ENCODE results near the gene CACUL1. TPM values are rescaled to one million over a fixed set of nuclear protein-coding genes. Genes with fewer than 3 reads are reported as not detected.

CACUL1 gene
- total RNA-seq, 4 donors from 2014 or later: 13.1 to 29.1 (median 23.2) TPM

GRCh38 chr10:118669020-118669791 lies 85.6 kb downstream of the CACUL1 start:
- H3K27ac ChIP-seq: no peak overlapping the region
- in situ Hi-C loops (cut with MboI; ENCODE audit: low pct_ligation_motif_present in 1 of 4, low pct_unique_long_range_greater_than_20kb in 1 of 4, low sequenced_read_pairs in 3 of 4): no loop called here

GRCh38 chr10:118668228-118668952 lies 86.4 kb downstream of the CACUL1 start:
- H3K9me3 ChIP-seq: no peaks in the 10 kb centered on the region
- intact Hi-C loops (cut with DNase I; ENCODE audit: low total_unique reads) (no loop called here), in situ Hi-C loops (cut with MboI; ENCODE audit: low pct_ligation_motif_present in 1 of 4, low pct_unique_long_range_greater_than_20kb in 1 of 4, low sequenced_read_pairs in 3 of 4) (no loop called here)
- H3K4me3 ChIP-seq: no peak overlapping the region
- no peaks in the 10 kb centered on the region for H3K36me3 ChIP-seq
- DNase-seq: no peak
- H3K27me3 ChIP-seq: no peaks in the 10 kb centered on the region
- WGBS, 2 donors (ENCODE audit: low coverage in 1 of 2): 55% methylated on average over 9 of the region's 9 CpGs; no CpG with 5 or more reads in 1 of the 2 donors
- no peak overlapping the region for H3K27ac ChIP-seq
- no peak for TF ChIP-seq POLR2AphosphoS5 (IDR thresholded peaks at IDR 0.05)
- no peak for TF ChIP-seq EP300 (IDR thresholded peaks at IDR 0.05; ENCODE audit: low read depth)
- no peak for TF ChIP-seq POLR2A (IDR thresholded peaks at IDR 0.05)
- TF ChIP-seq CTCF (IDR thresholded peaks at IDR 0.05): no peak
- peaks cover 0 to 6% (median 0%) of the 10 kb centered on the region in 4 donors for H3K4me1 ChIP-seq

More at GRCh38 chr10:118669020-118669791, 85.6 kb downstream of the CACUL1 start:
- TF ChIP-seq EP300 (IDR thresholded peaks at IDR 0.05; ENCODE audit: low read depth) (no peak), POLR2AphosphoS5 (IDR thresholded peaks at IDR 0.05) (no peak), CTCF (IDR thresholded peaks at IDR 0.05) (no peak), POLR2A (IDR thresholded peaks at IDR 0.05) (no peak)
- Histone ChIP-seq H3K27me3 (no peaks in the 10 kb centered on the region), H3K9me3 (no peaks in the 10 kb centered on the region), H3K4me1 (peaks cover 0 to 6% (median 0%) of the 10 kb centered on the region in 4 donors), H3K36me3 (no peaks in the 10 kb centered on the region), H3K4me3 (no peak overlapping the region)
- no peak for DNase-seq
- intact Hi-C loops (cut with DNase I; ENCODE audit: low total_unique reads): no loop called here
- 18 to 48% methylated on average over 5 to 20 of the region's 20 CpGs for WGBS, 2 donors (ENCODE audit: low coverage in 1 of 2)

- H3K27me3 ChIP-seq: no peaks in the 10 kb centered on the region
- 79 to 82% methylated on average over 2 to 4 of the region's 4 CpGs for WGBS, 2 donors (ENCODE audit: low coverage in 1 of 2)
- no peak overlapping the region for H3K27ac ChIP-seq
Measured at GRCh38 chr10:118667732-118668131, 87.0 kb downstream of the CACUL1 start.

More at GRCh38 chr10:118667732-118668131, 87.0 kb downstream of the CACUL1 start:
- no peaks in the 10 kb centered on the region for H3K36me3 ChIP-seq
- TF ChIP-seq POLR2AphosphoS5 (IDR thresholded peaks at IDR 0.05) (no peak), EP300 (IDR thresholded peaks at IDR 0.05; ENCODE audit: low read depth) (no peak), CTCF (IDR thresholded peaks at IDR 0.05) (no peak), POLR2A (IDR thresholded peaks at IDR 0.05) (no peak)
- DNase-seq: no peak
- no peaks in the 10 kb centered on the region for H3K9me3 ChIP-seq
- peaks cover 0 to 6% (median 0%) of the 10 kb centered on the region in 4 donors for H3K4me1 ChIP-seq
- in situ Hi-C loops (cut with MboI; ENCODE audit: low pct_ligation_motif_present in 1 of 4, low pct_unique_long_range_greater_than_20kb in 1 of 4, low sequenced_read_pairs in 3 of 4) (no loop called here), intact Hi-C loops (cut with DNase I; ENCODE audit: low total_unique reads) (no loop called here)
- H3K4me3 ChIP-seq: no peak overlapping the region

Measured in transverse colon (tissue), 4 donors.